Measurements from ENCODE around the gene LOX.
A peak's percentile ranks its signal among the peaks of the same experiment; 100 is the strongest.

LOX gene, protein sequence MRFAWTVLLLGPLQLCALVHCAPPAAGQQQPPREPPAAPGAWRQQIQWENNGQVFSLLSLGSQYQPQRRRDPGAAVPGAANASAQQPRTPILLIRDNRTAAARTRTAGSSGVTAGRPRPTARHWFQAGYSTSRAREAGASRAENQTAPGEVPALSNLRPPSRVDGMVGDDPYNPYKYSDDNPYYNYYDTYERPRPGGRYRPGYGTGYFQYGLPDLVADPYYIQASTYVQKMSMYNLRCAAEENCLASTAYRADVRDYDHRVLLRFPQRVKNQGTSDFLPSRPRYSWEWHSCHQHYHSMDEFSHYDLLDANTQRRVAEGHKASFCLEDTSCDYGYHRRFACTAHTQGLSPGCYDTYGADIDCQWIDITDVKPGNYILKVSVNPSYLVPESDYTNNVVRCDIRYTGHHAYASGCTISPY

DNA sequence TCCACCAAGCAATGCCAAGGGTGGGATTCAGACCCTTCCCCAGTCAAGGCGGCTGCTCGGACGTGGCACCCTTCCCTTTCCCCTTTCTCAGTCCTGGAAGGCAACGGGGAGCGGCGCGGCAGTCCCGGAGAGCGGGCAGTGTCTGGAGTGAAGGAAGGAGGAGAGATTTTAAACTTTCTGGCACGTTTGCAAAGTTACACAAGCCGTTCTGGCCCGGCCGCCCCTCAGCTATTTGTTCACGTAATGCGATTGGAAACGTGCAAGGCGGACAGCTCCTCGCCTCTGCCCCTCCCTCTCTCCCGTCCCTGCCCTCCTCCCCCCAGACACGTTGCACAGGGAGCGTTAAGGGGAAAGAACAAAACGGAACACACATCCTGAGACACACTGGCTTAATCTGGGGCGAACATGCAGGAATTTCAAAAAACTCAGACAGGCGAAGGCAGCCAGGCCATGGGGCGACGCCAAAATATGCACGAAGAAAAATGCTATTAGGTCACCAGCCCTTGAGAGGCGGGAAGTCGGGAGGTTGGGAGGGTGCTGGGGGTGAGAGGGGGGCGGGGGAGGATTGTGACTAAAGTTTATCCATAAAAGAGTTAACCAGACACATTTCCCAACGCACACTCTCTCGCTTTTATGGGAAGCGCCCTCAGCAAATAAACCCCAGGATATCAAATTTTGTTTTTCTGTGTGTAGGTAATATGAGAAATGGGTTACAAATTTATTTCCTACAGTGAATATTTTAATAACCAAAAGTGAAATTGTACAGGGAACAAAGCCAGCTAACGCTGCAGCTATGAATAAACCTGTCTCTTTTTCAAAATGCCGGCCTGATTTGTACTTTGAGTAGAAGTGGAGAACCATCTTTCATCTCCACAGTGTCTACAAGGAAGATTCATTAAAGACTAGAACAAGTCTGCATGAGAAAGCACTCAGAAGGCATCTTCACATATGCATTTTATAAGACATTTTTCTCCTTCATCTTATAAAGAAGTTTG is at the start of gene LOX:
Gene LOX, minus strand, starts transcription at position 144 of the 995 bp plus-strand sequence. CDS start 274 bp downstream, outside the sequence.
- no peak for DNase-seq (ENCODE audit: low spot score)

DNA sequence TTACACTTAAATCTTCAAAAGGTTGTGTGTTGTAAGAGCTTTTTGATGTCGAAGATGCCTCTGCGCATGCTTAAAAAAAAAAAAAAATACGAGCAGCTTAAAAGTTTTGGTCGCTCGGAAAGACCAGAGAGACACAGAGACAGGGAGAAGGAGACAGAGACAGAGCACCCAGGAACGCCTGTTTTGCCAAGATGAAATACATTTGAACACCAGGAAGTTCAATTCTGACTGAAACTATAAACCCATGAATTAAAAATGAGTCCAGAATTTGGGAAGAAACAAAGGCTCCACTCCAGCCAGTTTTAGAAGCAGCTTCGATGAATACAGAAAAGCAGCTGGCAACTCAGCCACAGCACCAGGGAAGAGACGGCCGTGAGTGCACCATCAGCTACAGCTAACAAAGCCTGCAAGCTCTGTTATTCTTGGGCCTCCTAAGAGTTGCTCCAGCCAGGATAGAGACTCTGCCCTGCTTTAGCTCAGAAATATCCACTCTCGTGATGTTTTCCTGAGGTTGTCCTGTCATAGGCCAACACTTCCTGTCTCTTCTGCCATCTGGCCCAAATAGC is 48.8 kb upstream of the LOX start:
- DNase-seq (ENCODE audit: low spot score) = peak; percentile 11

DNA sequence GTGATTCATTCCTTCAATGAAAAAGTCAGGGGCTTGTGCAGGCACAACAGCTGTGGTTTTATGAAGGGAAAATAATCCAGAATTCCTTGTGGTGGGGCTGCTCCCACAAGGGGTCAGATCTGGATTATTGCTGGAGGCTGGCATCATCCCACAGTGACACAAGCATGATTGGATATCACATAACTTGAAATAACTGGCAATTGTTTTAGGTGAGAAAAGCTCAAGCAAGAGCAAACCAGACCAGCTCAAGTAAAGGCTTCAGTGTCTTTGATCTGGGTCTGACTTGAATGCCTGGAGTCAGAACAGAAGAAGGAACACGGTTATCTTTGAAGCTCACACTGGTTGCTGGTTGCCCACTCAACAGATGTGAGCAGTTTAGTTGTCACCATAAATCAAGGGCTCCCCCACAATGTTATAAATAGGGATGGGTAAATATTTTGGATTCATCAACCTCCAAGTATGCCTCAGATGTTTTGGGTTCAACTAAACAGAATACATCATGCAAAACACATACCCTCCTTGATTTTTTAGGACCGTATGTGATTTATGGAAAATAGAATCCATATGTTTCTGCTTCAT is 48.2 kb upstream of the LOX start:
- no peak for DNase-seq (ENCODE audit: low spot score)

DNA sequence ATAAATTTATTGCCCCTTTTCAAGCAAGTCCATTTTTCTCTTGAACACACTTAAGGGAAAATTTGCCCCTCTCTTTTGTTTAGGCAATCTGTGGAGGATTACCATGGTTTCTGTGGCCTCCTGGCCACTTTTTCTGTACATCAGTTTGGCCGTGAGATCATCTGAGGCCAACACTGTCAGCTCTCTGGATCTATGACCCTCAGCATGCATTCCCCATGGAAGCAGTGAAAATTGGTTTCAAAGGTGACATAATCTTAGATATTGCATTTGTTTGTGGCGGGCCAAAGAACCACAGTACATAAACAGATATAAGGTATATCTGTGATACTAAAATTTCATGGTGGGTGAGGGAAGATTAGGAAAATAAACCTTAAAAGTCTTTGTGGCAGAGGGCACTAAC is 46.7 kb upstream of the LOX start:
- DNase-seq (ENCODE audit: low spot score) = no peak

DNA sequence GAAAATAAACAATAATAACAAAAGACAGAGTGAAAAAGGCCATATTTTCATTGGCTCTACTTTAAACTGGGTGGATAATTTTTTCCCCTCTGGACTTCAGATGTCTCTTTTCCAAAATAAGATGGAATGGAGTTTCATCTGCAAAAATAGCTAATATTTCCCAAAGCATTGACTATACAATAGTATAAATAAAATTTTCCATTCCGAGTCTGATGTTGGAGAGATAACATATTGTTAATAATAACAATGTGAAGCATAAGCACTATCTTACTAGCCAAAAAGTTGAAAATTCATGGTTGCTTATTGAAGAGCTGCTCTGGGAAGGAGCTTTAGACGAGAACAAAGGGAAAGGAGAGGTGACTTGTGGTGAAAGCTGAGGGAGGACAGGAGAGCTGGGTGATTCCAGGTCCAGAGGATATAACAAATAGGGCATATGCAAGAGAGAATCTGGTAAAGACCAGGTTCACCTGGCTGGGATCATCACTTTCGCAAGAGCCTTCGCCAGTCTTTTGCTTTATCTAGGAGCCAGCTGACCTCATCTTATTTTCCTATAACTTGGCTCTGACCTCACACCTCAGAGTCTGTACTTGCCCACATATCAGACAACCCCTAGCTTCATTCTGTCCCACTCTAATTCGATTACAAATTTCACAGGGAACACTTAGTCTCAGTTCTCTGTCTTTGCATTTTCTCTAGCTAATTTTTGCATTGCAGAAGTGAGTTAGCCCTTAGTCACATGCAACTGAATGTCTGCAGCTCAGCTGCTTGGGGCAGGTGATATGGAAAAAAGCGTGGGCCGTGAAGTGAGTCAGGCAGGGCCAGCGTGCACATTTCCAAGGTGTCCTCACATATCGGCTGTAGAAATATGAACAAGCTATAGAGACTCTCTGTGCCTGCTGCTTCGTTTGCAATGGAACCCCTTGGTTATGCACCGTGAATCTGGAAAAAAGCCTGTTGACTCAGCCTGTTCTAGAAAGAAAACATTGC is 43.7 kb upstream of the LOX start:
- DNase-seq (ENCODE audit: low spot score) = no peak

DNA sequence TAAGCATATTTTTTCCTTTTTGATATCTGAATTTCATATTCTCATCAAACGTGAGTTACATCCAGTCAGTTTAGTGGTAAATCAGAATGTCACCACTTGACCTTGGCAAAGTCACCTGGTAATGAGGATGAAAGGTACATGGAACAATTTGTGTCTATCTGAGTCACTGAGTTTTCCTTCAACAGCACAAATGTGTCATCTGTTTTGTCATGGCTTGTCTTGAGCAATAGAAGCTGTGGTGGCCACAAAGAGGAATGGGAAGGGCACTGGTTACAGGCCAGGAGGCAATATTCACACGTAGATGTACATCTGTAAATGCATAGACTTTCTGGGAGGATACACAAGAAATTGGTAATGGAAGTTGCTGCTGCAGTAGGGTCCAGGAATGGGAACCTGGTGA is 42.9 kb upstream of the LOX start:
- DNase-seq (ENCODE audit: low spot score) = no peak

DNA sequence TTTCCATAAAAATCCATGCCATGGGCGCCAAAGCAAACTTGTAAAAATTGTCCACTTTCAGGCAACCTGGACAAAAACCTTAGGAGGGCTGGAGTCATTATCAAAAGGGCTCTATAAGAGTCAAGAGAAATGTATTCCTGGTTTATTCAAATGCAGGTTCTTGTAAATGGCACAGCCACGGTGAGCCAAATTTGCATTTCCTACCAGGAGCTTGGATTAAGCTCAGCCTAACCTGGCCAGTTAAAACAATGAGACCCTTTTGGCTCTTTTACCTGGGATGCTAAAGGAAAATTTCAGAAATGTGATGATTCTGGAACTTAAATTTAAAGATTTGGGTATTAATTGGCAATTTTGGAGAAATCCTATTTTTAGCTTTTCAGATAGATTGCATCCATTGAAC is 42.4 kb upstream of the LOX start:
- DNase-seq (ENCODE audit: low spot score) = no peak

DNA sequence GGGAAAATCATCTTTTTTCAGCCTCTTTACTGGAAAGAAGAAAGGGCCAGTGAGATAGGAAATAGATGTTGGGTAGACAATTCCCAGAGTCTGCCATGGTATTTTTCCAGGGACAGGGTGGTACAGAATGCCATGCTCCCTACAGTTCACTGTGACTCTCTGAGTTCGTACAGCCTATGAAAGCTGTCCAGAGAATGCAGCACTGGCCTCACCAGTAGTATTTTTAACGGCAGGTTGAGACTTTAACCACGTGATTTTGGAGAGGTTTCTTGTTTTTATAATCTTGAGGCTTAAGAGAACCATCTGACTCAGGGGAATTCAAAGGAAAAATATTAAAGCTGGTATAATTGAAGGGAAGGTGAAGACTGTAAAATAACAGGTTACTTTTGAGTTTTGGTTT is 41.1 kb upstream of the LOX start:
- no peak for DNase-seq (ENCODE audit: low spot score)

DNA sequence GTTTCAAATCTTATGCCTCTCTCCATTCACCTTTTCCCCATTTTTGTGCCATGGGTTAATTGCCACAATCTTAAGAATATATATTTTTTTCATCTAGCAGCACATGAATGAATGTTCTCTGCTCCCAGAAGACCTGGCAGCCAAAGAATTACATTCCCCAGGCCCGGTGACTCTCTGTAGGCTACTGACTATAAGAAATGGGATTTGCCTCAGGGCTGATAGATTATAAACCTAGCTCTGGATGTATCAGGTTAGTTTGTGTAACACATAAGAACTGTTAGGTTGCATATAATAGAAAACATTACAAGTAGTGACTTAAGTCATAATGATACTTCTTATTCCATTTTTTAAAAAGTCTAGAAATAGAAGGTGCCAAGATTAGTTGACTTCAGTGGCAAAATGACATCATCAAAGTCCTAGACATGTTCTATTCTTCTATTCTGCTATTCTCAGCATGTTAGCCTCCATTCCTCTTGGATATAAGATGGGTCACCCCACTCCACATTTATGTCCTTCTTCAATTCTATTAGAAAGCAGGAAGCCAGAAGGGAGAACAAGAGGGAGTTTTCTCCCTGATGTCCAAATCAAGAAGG is 40.4 kb upstream of the LOX start:
- DNase-seq (ENCODE audit: low spot score) = no peak

DNA sequence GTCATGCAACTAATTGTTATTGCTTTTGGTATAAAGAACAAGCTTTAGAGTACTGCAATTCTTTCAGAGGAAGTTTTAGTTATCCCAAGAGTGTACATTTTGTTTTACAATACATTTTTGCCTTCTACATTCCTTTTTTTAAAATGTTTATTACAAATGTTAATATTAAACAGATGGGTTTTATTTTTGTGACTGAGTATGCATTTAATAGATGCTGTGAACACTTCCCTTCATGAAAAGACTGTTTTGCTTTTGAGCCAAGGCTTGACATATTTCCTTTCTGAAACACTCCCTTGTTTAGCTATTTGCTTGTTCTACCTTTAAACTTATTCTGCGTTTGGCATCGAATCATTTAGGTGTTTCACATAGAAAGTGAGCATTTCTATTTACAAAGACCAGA is 36.4 kb upstream of the LOX start:
- no peak for DNase-seq (ENCODE audit: low spot score)

DNA sequence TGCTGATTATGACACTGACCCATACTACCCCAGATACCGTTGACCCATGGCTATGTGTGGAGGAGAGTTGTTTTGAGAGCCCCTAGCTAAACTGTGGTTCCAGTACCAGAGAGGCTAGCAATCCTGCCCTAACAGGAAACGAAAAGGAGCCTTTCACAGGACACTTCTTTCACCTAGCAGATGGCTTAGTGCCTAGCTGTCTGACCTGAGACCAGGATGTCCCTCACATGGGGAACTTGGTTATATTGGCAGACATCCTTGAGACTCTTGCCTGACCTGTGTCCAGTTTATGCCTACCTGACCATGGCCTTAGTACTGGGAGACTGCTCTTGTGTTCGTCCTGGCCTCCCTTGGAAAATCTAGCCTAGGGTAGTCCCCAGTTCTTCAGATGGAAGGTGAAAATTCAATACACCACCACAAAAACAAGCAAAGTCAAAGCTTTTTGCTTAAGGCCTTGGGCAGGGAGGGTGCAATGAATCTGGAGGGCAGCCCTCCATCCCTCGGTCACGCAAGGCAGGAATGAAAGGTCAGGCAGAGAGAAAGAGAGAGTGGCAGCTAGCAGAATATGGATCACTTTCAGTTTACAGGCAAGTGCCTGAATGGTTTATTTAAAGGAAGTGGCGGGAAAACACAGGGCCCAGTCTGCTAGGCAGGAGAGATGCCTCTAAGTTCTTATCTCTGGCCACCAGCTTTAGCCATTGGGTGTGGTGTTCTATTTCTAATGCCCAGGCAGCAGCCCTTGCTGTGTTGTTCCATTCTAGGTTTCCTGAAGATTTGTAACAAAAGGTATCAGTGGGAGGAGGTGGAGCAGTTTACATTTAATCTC is 34.9 kb upstream of the LOX start:
- no peak for DNase-seq (ENCODE audit: low spot score)

DNA sequence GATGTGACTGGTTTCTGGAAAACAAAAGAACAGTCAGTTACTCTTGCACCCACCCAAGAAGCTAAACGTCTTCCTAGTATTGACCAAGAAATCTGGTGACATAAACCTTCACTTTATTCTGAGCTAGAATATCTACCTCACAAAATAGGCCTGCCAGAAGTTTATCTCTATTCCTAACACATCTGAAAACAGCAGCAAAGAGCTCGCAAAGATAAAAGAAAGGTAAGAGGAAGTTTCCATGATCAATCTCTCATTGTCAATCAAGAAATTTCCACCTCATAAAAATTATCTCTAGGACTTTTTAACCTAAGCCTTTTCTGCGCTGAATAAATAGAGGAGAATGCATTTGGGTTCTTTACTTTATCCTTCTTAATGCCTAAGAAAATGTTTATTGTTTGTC is 34.0 kb upstream of the LOX start:
- no peak for DNase-seq (ENCODE audit: low spot score)

DNA sequence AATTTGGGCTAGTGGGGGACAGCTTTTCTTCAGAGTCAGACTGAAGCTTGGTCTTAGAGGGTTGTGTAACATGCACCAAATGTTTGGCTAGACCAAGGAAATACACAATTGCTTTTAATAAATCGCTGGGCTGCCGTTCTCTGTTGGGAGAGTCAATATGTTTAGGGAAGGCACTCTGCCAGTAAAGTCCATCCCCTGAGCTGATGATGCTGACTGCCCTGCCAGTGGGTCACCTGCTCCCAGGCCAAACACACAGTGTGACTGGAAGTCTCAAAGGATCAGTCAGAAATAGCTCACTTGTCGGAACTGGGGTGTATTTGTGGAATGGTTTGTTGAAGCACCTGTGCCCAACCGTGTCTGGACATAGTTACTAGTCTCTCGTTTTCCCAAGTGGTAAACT is 33.4 kb upstream of the LOX start:
- no peak for DNase-seq (ENCODE audit: low spot score)

DNA sequence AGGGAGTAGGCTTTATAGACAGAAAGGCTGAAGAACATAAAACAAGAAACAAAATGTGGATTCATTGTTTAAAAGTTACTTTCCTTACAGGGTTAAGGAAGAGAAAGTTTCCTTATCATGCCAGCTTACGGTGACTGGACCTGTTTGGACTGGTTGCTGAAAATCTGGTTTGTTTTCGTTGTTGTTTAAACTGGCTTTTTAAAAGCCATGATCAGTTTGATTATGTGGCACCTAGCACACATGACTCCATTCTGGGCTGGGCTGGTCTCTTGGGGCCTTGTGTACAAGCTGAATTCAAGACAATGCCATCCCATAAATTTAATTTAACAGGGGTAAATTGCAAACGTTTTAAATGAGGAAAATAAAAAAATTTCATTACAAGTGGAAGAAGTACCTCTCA is 32.9 kb upstream of the LOX start:
- no peak for DNase-seq (ENCODE audit: low spot score)

DNA sequence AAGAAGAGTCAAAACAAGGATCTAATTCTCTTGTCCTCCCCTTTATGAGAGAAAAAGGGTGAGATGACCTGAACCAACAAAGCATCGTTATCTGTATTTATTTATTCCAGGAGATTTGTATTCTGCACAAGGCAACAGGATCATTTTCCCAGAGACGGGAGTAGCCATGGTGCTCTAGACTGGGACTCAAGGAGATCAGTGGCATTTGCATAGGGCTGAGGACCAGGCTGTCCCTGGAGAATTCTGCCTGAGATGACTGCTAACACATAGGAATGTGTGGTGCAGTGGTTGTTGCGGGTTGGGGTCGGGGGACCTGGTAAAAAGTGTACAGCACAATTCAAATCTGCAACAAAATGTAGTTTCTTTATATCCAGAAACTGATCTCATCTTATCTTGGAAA is 29.0 kb upstream of the LOX start:
- no peak for DNase-seq (ENCODE audit: low spot score)

DNA sequence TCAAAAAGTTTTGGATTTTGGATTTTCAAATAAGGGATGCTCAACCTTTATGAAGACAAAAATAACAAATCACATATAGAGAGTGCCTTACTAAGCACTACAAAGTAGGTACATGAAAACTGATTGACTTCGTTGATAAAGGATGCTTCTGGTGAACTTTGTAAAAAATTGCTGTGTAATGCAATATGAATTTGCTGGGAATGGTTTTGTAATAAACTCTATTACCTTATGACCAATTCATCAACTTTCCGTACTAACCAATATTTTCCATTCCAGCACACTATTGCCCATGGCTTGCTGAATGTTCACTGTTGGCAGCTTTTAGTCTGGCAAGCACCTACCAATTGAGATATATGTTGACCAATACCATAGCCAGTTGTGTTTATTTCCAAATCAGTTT is 27.9 kb upstream of the LOX start:
- no peak for DNase-seq (ENCODE audit: low spot score)

DNA sequence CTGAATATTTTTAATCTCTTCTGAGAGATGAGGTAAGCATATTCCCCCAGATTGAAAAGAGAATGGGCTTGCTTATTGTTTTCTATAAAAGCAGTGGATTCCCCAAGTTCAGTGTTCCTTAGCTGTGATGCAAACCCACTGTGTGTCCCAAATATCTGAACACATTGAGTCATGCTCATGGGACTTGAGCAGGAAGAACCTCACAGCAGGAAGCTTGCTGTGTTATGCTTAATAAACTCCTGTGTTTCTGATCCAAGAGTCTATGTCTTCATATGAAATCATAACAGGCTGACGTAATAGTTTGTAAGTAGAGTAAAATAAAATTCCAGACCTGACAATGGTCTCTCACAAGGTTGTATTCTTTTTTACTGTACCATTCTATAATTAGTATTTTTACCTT is 24.8 kb upstream of the LOX start:
- no peak for DNase-seq (ENCODE audit: low spot score)

DNA sequence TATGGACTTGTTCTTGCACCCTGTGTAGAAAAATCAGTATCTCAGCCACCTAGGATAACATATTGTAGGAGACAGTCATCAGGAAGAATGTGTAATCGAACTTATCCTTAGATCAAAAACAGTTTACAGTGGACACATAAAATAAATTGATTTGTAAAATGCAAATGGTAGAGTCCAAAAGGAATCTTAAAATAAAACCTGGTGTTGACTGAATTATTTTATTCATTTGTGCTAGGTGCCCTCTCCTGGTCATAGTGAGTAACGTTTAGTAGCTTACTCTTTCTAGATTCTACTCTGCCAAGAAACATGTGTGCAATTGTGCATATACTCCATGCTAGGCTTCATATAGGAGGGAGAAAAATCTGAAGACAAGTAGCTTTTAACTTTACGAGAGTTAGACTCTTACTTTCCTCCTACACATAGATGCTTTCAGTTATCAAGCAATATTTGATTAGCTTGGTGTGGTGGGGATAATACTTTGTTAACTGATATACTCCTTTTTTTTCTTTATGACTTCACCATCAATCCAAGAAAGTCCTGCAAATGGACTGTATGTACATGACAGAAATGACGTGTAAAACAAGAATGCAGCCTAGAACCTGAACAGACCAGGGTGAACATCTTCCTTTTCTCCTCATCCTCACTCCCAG is 23.7 kb upstream of the LOX start:
- no peak for DNase-seq (ENCODE audit: low spot score)

DNA sequence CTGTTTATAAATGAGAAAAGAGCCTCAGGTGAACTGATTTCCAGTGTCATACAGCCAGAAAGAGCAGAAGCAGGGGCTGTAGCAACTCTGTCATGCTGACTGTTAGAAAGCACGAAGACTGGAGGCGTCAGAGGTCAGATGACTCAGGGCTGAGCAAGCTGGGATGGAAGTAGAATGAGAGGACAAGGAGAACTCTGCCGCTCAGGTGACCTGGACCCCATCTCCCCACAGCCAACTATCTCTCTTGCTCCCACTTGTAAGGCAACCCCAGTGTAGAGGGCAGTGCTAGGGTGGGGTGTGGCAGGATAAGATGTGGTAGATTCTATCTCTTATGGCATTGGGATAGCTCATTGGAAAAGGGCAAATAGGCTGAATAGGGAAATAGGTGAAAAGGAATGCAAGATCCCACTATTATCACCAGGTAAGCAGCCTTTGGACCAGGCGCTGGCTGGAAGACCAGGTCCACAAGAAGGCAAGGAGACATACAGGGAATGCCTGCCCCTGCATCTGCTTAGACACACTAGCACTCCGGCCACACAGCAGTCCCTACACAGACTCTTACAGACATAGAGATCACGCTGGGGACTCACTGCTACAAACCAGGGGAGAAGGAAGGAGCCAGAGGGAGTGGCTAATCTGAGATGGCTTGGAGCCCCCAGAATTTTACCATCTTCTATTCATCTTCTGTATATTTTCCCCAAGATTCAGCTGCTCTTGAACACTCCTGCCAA is 21.2 kb upstream of the LOX start:
- DNase-seq (ENCODE audit: low spot score) = no peak
